Measurements from ENCODE around the gene ASB6. TPM values are rescaled to one million over a fixed set of nuclear protein-coding genes. Genes with fewer than 3 reads are reported as not detected.
A peak's percentile ranks its signal among the peaks of the same experiment; 100 is the strongest.
"Not testable (repeated sequence)": the region's sequence is repeated elsewhere in the genome, so short reads cannot be mapped to it uniquely, and the experiment has no call there.

ASB6 gene
- total RNA-seq, 1 donor = 21.0 TPM

DNA sequence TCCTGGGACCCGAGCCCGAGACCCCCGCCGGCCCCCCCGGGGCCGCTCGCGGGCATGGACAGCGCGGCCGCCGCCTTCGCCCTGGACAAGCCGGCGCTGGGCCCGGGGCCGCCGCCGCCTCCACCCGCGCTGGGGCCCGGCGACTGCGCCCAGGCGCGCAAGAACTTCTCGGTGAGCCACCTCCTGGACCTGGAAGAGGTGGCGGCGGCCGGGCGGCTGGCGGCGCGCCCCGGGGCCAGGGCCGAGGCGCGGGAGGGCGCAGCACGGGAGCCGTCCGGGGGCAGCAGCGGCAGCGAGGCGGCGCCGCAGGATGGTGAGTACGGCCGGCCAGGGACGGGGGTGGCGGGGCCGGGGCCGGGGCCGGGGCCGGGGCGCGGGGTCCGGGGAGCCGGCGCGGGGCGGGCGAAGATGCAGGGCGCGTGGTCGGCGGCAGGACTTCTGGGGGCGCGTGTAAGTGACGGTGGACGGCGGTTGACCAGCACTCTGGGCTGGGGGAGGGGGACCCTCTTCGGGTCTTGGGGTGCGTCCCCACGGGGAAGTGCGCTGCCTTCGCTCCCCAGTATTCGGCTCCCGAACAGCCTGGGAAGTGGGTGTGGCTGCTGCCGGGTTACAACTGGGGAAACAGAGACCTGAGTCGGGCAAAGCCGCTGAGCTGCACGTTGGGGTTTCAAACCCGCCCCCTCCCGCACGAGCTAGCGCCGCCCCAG, 24.0 kb upstream of the ASB6 start:
- TF ChIP-seq CTCF (IDR thresholded peaks at IDR 0.05; ENCODE audit: extremely low read depth, low read depth, low read length) = no peak
- no peak overlapping the region for H3K27ac ChIP-seq (ENCODE audit: low read depth, low read length)
- H2AFZ ChIP-seq (ENCODE audit: low read length) = peak overlapping the region; percentile 59
- peak; percentile 92 for DNase-seq (ENCODE audit: insufficient read length, low spot score, missing footprints)
- peaks cover 30% of the 10 kb centered on the region for H3K4me1 ChIP-seq (ENCODE audit: insufficient read depth, low read length)
- peak overlapping the region; percentile 83 for H3K4me2 ChIP-seq (ENCODE audit: insufficient read depth, low read length)
- H3K36me3 ChIP-seq (ENCODE audit: insufficient read depth, low read length) = peaks cover 6% of the 10 kb centered on the region
- peak overlapping the region; percentile 76 for H3K4me3 ChIP-seq (ENCODE audit: insufficient read depth, low read length)
- H3K27me3 ChIP-seq (ENCODE audit: insufficient read depth, low read length) = no peaks in the 10 kb centered on the region
- no peaks in the 10 kb centered on the region for H3K9me3 ChIP-seq (ENCODE audit: low read depth, low read length)
- H3K79me2 ChIP-seq (ENCODE audit: insufficient read depth, low read length) = peaks cover 30% of the 10 kb centered on the region
- H4K20me1 ChIP-seq (ENCODE audit: insufficient read depth, low read length) = peaks cover 14% of the 10 kb centered on the region

GRCh38 chr9:129665389-129665775, 23.4 kb upstream of the ASB6 start, which contains the start of gene PRRX2:
Gene PRRX2, plus strand, starts transcription at chr9:129665647. Its CDS starts 221 bp downstream, at chr9:129665868.
- Histone ChIP-seq H3K27ac (ENCODE audit: low read depth, low read length) (peak within 1 kb of the TSS; percentile 33), H2AFZ (ENCODE audit: low read length) (peak within 1 kb of the TSS; percentile 76)

GRCh38 chr9:129664746-129665388, 22.9 kb upstream of the ASB6 start:
- Histone ChIP-seq H3K27me3 (ENCODE audit: insufficient read depth, low read length) (no peaks in the 10 kb centered on the region), H3K4me1 (ENCODE audit: insufficient read depth, low read length) (peaks cover 26% of the 10 kb centered on the region), H3K4me3 (ENCODE audit: insufficient read depth, low read length) (peak overlapping the region; percentile 76), H3K4me2 (ENCODE audit: insufficient read depth, low read length) (peak overlapping the region; percentile 81), H3K9me3 (ENCODE audit: low read depth, low read length) (no peaks in the 10 kb centered on the region), H3K36me3 (ENCODE audit: insufficient read depth, low read length) (no peaks in the 10 kb centered on the region), H4K20me1 (ENCODE audit: insufficient read depth, low read length) (peaks cover 10% of the 10 kb centered on the region), H3K27ac (ENCODE audit: low read depth, low read length) (no peak overlapping the region), H2AFZ (ENCODE audit: low read length) (peak overlapping the region; percentile 76), H3K79me2 (ENCODE audit: insufficient read depth, low read length) (peaks cover 22% of the 10 kb centered on the region)
- DNase-seq (ENCODE audit: insufficient read length, low spot score, missing footprints) = peak; percentile 93
- TF ChIP-seq CTCF (IDR thresholded peaks at IDR 0.05; ENCODE audit: extremely low read depth, low read depth, low read length) = no peak

More at GRCh38 chr9:129665389-129665775, 23.4 kb upstream of the ASB6 start, which contains the start of gene PRRX2:
- TF ChIP-seq CTCF (IDR thresholded peaks at IDR 0.05; ENCODE audit: extremely low read depth, low read depth, low read length) = no peak
- peaks cover 26% of the 10 kb centered on the region for H3K4me1 ChIP-seq (ENCODE audit: insufficient read depth, low read length)
- H3K36me3 ChIP-seq (ENCODE audit: insufficient read depth, low read length) = peaks cover under 1% of the 10 kb centered on the region
- no peaks in the 10 kb centered on the region for H3K27me3 ChIP-seq (ENCODE audit: insufficient read depth, low read length)
- DNase-seq (ENCODE audit: insufficient read length, low spot score, missing footprints) = peak; percentile 95
- H3K9me3 ChIP-seq (ENCODE audit: low read depth, low read length) = no peaks in the 10 kb centered on the region
- H4K20me1 ChIP-seq (ENCODE audit: insufficient read depth, low read length) = peaks cover 10% of the 10 kb centered on the region
- H3K79me2 ChIP-seq (ENCODE audit: insufficient read depth, low read length) = peaks cover 25% of the 10 kb centered on the region
- peak within 1 kb of the TSS; percentile 76 for H3K4me3 ChIP-seq (ENCODE audit: insufficient read depth, low read length)
- H3K4me2 ChIP-seq (ENCODE audit: insufficient read depth, low read length) = peak within 1 kb of the TSS; percentile 83

DNA sequence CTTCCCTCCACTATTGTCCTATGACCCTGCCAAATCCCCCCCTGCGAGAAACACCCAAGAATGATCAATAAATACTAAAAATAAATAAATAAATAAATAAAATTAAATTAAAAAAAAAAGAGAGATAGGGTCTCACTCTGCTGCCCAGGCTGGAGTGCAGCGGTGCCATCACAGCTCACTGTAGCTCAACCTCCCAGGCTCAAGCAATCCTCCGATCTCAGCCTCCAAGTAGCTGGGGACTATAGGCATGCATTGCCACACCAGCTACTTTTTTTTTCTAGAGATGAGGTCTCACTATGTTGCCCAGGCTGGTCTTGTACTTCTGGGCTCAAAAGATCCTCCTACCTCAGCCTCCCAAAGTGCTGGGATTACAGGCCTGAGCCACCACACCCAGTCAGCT, 20.3 kb upstream of the ASB6 start:
- not testable (repeated sequence) for H2AFZ ChIP-seq (ENCODE audit: low read length); H3K36me3 ChIP-seq (ENCODE audit: insufficient read depth, low read length); H3K27me3 ChIP-seq (ENCODE audit: insufficient read depth, low read length); DNase-seq (ENCODE audit: insufficient read length, low spot score, missing footprints); H3K4me3 ChIP-seq (ENCODE audit: insufficient read depth, low read length); H3K79me2 ChIP-seq (ENCODE audit: insufficient read depth, low read length); H4K20me1 ChIP-seq (ENCODE audit: insufficient read depth, low read length); H3K27ac ChIP-seq (ENCODE audit: low read depth, low read length); H3K4me1 ChIP-seq (ENCODE audit: insufficient read depth, low read length); H3K9me3 ChIP-seq (ENCODE audit: low read depth, low read length); H3K4me2 ChIP-seq (ENCODE audit: insufficient read depth, low read length)

All from osteoblast (primary cell).